HepG2 (cell line): ENCODE data around the gene ACER3. TPM values are rescaled to one million over a fixed set of nuclear protein-coding genes. Genes with fewer than 3 reads are reported as not detected.
"Not testable (repeated sequence)": the region's sequence is repeated elsewhere in the genome, so short reads cannot be mapped to it uniquely, and the experiment has no call there.

ENCODE experiments used
- CBX5 ChIP-seq: sonication (generic); formaldehyde crosslinking; IDR thresholded peaks from 2 replicates; pipeline ENCODE4 v1.4.0; 2020; ENCODE audit warnings: missing genetic modification reagents, borderline replicate concordance
- CREB1 ChIP-seq, 2 experiments: fragments of 450-650 bp in 1 of 2; IDR thresholded peaks; 2 replicates each; pipeline ENCODE4 v1.6.1; 2016 to 2017; ENCODE audit warnings: control low read depth in 1 of 2, mild to moderate bottlenecking in 1 of 2, missing compliant biosample characterization in 1 of 2, missing genetic modification characterization in 1 of 2
- FOSL2 ChIP-seq: sonication (generic); formaldehyde crosslinking; IDR thresholded peaks from 2 replicates; pipeline ENCODE4 v1.4.0; 2020; ENCODE audit warnings: missing genetic modification reagents
- GABPB1 ChIP-seq: IDR thresholded peaks from 2 replicates; pipeline ENCODE4 v1.6.1; 2016; ENCODE audit warnings: mild to moderate bottlenecking, missing genetic modification reagents, moderate library complexity, missing compliant biosample characterization
- GATAD2A ChIP-seq: IDR thresholded peaks from 2 replicates; pipeline ENCODE4 v1.6.1; 2016
- HHEX ChIP-seq: IDR thresholded peaks from 2 replicates; pipeline ENCODE4 v1.6.1; 2016; ENCODE audit warnings: control low read depth
- HMG20A ChIP-seq: IDR thresholded peaks from 2 replicates; pipeline ENCODE4 v1.6.1; 2016; ENCODE audit warnings: borderline replicate concordance
- HMG20B ChIP-seq: conservative IDR thresholded peaks from 2 replicates; pipeline ENCODE4 v1.6.1; 2016; ENCODE audit warnings: missing genetic modification reagents, missing compliant biosample characterization
- KAT8 ChIP-seq: IDR thresholded peaks from 2 replicates; pipeline ENCODE4 v1.6.1; 2016; ENCODE audit warnings: missing genetic modification reagents, missing compliant biosample characterization
- KDM1A ChIP-seq: IDR thresholded peaks from 2 replicates; pipeline ENCODE4 v1.6.1; 2016; ENCODE audit warnings: missing compliant biosample characterization
- LCORL ChIP-seq, 2 experiments: fragments of 450-650 bp in 1 of 2; sonication (generic) in 1 of 2; formaldehyde crosslinking in 1 of 2; IDR thresholded peaks; 2 replicates each; pipeline versions ENCODE4 v1.5.0 to v1.6.1; 2017 to 2020; ENCODE audit warnings: antibody characterized with exemption in 1 of 2, missing genetic modification reagents in 1 of 2
- MIER3 ChIP-seq: IDR thresholded peaks from 2 replicates; pipeline ENCODE4 v1.6.1; 2016; ENCODE audit warnings: missing compliant biosample characterization, borderline replicate concordance
- MLX ChIP-seq: IDR thresholded peaks from 2 replicates; pipeline ENCODE4 v1.6.1; 2016
- NCOA2 ChIP-seq: sonication (generic); formaldehyde crosslinking; IDR thresholded peaks from 2 replicates; pipeline ENCODE4 v1.8.0; 2022; ENCODE audit warnings: inconsistent platforms
- RCOR2 ChIP-seq: IDR thresholded peaks from 2 replicates; pipeline ENCODE4 v1.6.1; 2016; ENCODE audit warnings: missing biosample characterization, missing genetic modification reagents
- SMAD3 ChIP-seq: sonication (generic); formaldehyde crosslinking; IDR thresholded peaks from 2 replicates; pipeline ENCODE4 v1.4.0; 2020; ENCODE audit warnings: missing genetic modification reagents
- YEATS2 ChIP-seq: sonication (generic); formaldehyde crosslinking; IDR thresholded peaks from 2 replicates; pipeline ENCODE4 v1.4.0; 2020; ENCODE audit warnings: missing genetic modification reagents, borderline replicate concordance
- ZGPAT ChIP-seq: IDR thresholded peaks from 2 replicates; pipeline ENCODE4 v1.6.1; 2016; ENCODE audit warnings: mild to moderate bottlenecking
- ZNF264 ChIP-seq: sonication (generic); formaldehyde crosslinking; IDR thresholded peaks from 2 replicates; pipeline ENCODE4 v1.4.0; 2020; ENCODE audit warnings: missing genetic modification reagents
- polyA plus RNA-seq, 8 experiments: library from polyadenylated mRNA; depleted of rRNA in 3 of 8; stranded (reverse) in 7 of 8; unstranded in 1 of 8; fragments of >200 nt; fragmentation: Illumina TruSeq in 4 of 8; extraction: Trizol in 4 of 8; gene quantifications; 2 replicates each; pipeline versions ENCODE4 v1.2.1 to v1.2.3, GENCODE V29; 2011 to 2016; ENCODE audit warnings: low read depth in 4 of 8, missing spikeins in 1 of 8, mixed read lengths in 1 of 8; ENCODE audit not compliant: insufficient read depth in 1 of 8
- total RNA-seq, 5 experiments: library from RNA; depleted of rRNA; stranded (reverse); fragments of >200 nt; fragmentation: Illumina TruSeq; extraction: Trizol; gene quantifications; 2 replicates each; pipeline ENCODE4 v1.2.3, GENCODE V29; 2016; ENCODE audit warnings: low read depth in 1 of 5
- TF ChIP-seq, protein P1 (sequence below): sonication (generic); IDR thresholded peaks from 2 replicates; pipeline ENCODE4 v1.6.1; 2016; ENCODE audit warnings: low read depth, borderline replicate concordance
- TF ChIP-seq, protein P2 (sequence below), 2 experiments: fragments of 450-650 bp in 1 of 2; sonication (generic) in 1 of 2; formaldehyde crosslinking; IDR thresholded peaks; 2 replicates each; pipeline versions ENCODE4 v1.5.0 to v1.8.0; 2020 to 2022; ENCODE audit warnings: mild to moderate bottlenecking in 1 of 2, missing genetic modification reagents in 1 of 2
- TF ChIP-seq, protein P3 (sequence below): sonication (generic); formaldehyde crosslinking; IDR thresholded peaks from 2 replicates; pipeline ENCODE4 v1.4.0; 2020; ENCODE audit warnings: missing genetic modification reagents, borderline replicate concordance
- TF ChIP-seq, protein P4 (sequence below): sonication (generic); formaldehyde crosslinking; IDR thresholded peaks from 2 replicates; pipeline ENCODE4 v1.5.1; 2020; ENCODE audit warnings: mild to moderate bottlenecking, moderate library complexity, missing genetic modification reagents

Gene ACER3
- total and polyA plus RNA-seq, 2 of the 13 experiments (the other 11 are each of a cell fraction or from before 2014, with no cell fraction given) = 6.0 to 9.8 TPM

GRCh38 chr11:77061258-77061657, 200.5 kb downstream of the ACER3 start (continued):
- TF ChIP-seq CREB1 (IDR thresholded peaks at IDR 0.05) = not testable (repeated sequence)
- TF ChIP-seq CREB1 (CRISPR knock-in tag; IDR thresholded peaks at IDR 0.05) (peak; percentile 53; the same call in 1 of the 2 replicates), HMG20A (CRISPR knock-in tag) (peak; percentile 84), GATAD2A (CRISPR knock-in tag) (peak; percentile 91), KDM1A (peak; percentile 73; the same call in 1 of the 2 replicates), CBX5 (CRISPR knock-in tag) (peak; percentile 39; the same call in 1 of the 2 replicates), HMG20B (0 out of 2 replicates have a peak, but pooled peaks have one; percentile 17), KAT8 (CRISPR knock-in tag) (peak; percentile 26; the same call in 1 of the 2 replicates), SMAD3 (CRISPR knock-in tag) (peak; percentile 82), GABPB1 (CRISPR knock-in tag) (peak; percentile 28; the same call in 1 of the 2 replicates), LCORL (IDR thresholded peaks at IDR 0.05) (0 out of 2 replicates have a peak, but pooled peaks have one; percentile 24), LCORL (CRISPR knock-in tag; IDR thresholded peaks at IDR 0.05) (peak; percentile 74), NCOA2 (CRISPR knock-in tag) (peak; percentile 82), MLX (0 out of 2 replicates have a peak, but pooled peaks have one; percentile 63), ZNF264 (CRISPR knock-in tag) (0 out of 2 replicates have a peak, but pooled peaks have one; percentile 58), HHEX (CRISPR knock-in tag) (peak; percentile 43; the same call in 1 of the 2 replicates), FOSL2 (CRISPR knock-in tag) (peak; percentile 59), RCOR2 (CRISPR knock-in tag) (peak; percentile 57; the same call in 1 of the 2 replicates), YEATS2 (CRISPR knock-in tag) (peak; percentile 23; the same call in 1 of the 2 replicates), MIER3 (CRISPR knock-in tag) (peak; percentile 27; the same call in 1 of the 2 replicates), ZGPAT (CRISPR knock-in tag) (peak; percentile 68)
- TF ChIP-seq, protein P1, sequence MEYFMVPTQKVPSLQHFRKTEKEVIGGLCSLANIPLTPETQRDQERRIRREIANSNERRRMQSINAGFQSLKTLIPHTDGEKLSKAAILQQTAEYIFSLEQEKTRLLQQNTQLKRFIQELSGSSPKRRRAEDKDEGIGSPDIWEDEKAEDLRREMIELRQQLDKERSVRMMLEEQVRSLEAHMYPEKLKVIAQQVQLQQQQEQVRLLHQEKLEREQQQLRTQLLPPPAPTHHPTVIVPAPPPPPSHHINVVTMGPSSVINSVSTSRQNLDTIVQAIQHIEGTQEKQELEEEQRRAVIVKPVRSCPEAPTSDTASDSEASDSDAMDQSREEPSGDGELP = peak; percentile 31; the same call in 1 of the 2 replicates
- TF ChIP-seq, protein P2, sequence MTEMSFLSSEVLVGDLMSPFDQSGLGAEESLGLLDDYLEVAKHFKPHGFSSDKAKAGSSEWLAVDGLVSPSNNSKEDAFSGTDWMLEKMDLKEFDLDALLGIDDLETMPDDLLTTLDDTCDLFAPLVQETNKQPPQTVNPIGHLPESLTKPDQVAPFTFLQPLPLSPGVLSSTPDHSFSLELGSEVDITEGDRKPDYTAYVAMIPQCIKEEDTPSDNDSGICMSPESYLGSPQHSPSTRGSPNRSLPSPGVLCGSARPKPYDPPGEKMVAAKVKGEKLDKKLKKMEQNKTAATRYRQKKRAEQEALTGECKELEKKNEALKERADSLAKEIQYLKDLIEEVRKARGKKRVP (CRISPR knock-in tag; IDR thresholded peaks at IDR 0.05) = peak; percentile 69 to 99
- TF ChIP-seq, protein P3, sequence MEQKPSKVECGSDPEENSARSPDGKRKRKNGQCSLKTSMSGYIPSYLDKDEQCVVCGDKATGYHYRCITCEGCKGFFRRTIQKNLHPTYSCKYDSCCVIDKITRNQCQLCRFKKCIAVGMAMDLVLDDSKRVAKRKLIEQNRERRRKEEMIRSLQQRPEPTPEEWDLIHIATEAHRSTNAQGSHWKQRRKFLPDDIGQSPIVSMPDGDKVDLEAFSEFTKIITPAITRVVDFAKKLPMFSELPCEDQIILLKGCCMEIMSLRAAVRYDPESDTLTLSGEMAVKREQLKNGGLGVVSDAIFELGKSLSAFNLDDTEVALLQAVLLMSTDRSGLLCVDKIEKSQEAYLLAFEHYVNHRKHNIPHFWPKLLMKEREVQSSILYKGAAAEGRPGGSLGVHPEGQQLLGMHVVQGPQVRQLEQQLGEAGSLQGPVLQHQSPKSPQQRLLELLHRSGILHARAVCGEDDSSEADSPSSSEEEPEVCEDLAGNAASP (CRISPR knock-in tag) = peak; percentile 55; the same call in 1 of the 2 replicates
- TF ChIP-seq, protein P4, sequence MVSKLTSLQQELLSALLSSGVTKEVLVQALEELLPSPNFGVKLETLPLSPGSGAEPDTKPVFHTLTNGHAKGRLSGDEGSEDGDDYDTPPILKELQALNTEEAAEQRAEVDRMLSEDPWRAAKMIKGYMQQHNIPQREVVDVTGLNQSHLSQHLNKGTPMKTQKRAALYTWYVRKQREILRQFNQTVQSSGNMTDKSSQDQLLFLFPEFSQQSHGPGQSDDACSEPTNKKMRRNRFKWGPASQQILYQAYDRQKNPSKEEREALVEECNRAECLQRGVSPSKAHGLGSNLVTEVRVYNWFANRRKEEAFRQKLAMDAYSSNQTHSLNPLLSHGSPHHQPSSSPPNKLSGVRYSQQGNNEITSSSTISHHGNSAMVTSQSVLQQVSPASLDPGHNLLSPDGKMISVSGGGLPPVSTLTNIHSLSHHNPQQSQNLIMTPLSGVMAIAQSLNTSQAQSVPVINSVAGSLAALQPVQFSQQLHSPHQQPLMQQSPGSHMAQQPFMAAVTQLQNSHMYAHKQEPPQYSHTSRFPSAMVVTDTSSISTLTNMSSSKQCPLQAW (CRISPR knock-in tag) = peak; percentile 67
